Measurements from ENCODE around the gene FAM50B. TPM values are rescaled to one million over a fixed set of nuclear protein-coding genes. Genes with fewer than 3 reads are reported as not detected.

The FAM50B gene
- total RNA-seq, 1 donor from 2014 or later: 10.3 TPM

GRCh38 chr6:3895805-3896204 lies 46.6 kb downstream of the FAM50B start:
- Histone ChIP-seq H3K4me3 (ENCODE audit: low read depth, low read length) (no peak overlapping the region), H3K36me3 (ENCODE audit: control insufficient read depth, insufficient read depth, low read length) (no peaks in the 10 kb centered on the region), H3K27me3 (ENCODE audit: control insufficient read depth, insufficient read depth, low read length) (peaks cover 7% of the 10 kb centered on the region)
- no peak for TF ChIP-seq CTCF (IDR thresholded peaks at IDR 0.05; ENCODE audit: insufficient read depth, low read length, severe bottlenecking)
- DNase-seq (ENCODE audit: low read depth) (no peak), FAIRE-seq (no peak)

- DNase-seq (ENCODE audit: low read depth): no peak
- Histone ChIP-seq H3K36me3 (ENCODE audit: control insufficient read depth, insufficient read depth, low read length) (no peaks in the 10 kb centered on the region), H3K27me3 (ENCODE audit: control insufficient read depth, insufficient read depth, low read length) (peaks cover 21% of the 10 kb centered on the region), H3K4me3 (ENCODE audit: low read depth, low read length) (no peak overlapping the region)
- no peak for FAIRE-seq
- TF ChIP-seq CTCF (IDR thresholded peaks at IDR 0.05; ENCODE audit: insufficient read depth, low read length, severe bottlenecking): no peak
Measured at GRCh38 chr6:3898265-3898994, 49.3 kb downstream of the FAM50B start.

- no peak for TF ChIP-seq CTCF (IDR thresholded peaks at IDR 0.05; ENCODE audit: insufficient read depth, low read length, severe bottlenecking)
- no peak for DNase-seq (ENCODE audit: low read depth)
- no peak overlapping the region for H3K4me3 ChIP-seq (ENCODE audit: low read depth, low read length)
- no peak for FAIRE-seq
- H3K36me3 ChIP-seq (ENCODE audit: control insufficient read depth, insufficient read depth, low read length): no peaks in the 10 kb centered on the region
- peaks cover 23% of the 10 kb centered on the region for H3K27me3 ChIP-seq (ENCODE audit: control insufficient read depth, insufficient read depth, low read length)
Measured at GRCh38 chr6:3899061-3899460, 49.9 kb downstream of the FAM50B start.

- H3K4me3 ChIP-seq (ENCODE audit: low read depth, low read length): no peak overlapping the region
- TF ChIP-seq CTCF (IDR thresholded peaks at IDR 0.05; ENCODE audit: insufficient read depth, low read length, severe bottlenecking): no peak
- peaks cover 23% of the 10 kb centered on the region for H3K27me3 ChIP-seq (ENCODE audit: control insufficient read depth, insufficient read depth, low read length)
- FAIRE-seq (no peak), DNase-seq (ENCODE audit: low read depth) (peak; percentile 78)
- H3K36me3 ChIP-seq (ENCODE audit: control insufficient read depth, insufficient read depth, low read length): no peaks in the 10 kb centered on the region
Measured at GRCh38 chr6:3899970-3900439, 50.8 kb downstream of the FAM50B start.

Other genes with a start within 250 kb of the FAM50B start
- 47.6 and 64.5 TPM in 2 replicates for gene PXDC1, start 97.7 kb upstream of the FAM50B start, total RNA-seq
- not detected in 2 replicates for gene FAM217A, start 229.8 kb downstream of the FAM50B start, total RNA-seq